Ovary (tissue), 9 donors: ENCODE results near the gene PPP1R15B. TPM values are rescaled to one million over a fixed set of nuclear protein-coding genes. Genes with fewer than 3 reads are reported as not detected.

Source experiments
- DNase-seq, 5 donors: peaks; one replicate each; pipeline ENCODE4 v3.0.0-alpha.2; 2019 to 2020
- H3K27ac ChIP-seq, 2 donors: fragments of 200-600 bp; one replicate each; pipeline versions ENCODE4 v1.5.1 to v1.8.0; 2019 to 2022
- H3K27me3 ChIP-seq: fragments of 200-600 bp; one replicate; pipeline ENCODE4 v1.8.0; 2022
- H3K36me3 ChIP-seq: fragments of 200-600 bp; sonication (generic); one replicate; pipeline ENCODE4 v1.5.1; 2019
- H3K4me1 ChIP-seq: one replicate; pipeline ENCODE4 v1.8.1; 2013; ENCODE audit warnings: mild to moderate bottlenecking, moderate library complexity; ENCODE audit not compliant: insufficient read depth
- H3K4me3 ChIP-seq: fragments of 200-600 bp; sonication (generic); one replicate; pipeline ENCODE4 v1.5.1; 2017
- H3K9me3 ChIP-seq, 2 donors: fragments of 200-600 bp in 1 of 2; sonication (generic) in 1 of 2; one replicate each; pipeline versions ENCODE4 v1.5.1 to v1.8.1; 2013 to 2019; ENCODE audit warnings: mild to moderate bottlenecking in 1 of 2, moderate library complexity in 1 of 2
- EP300 ChIP-seq: sonication (generic); formaldehyde crosslinking; IDR thresholded peaks from one replicate; pipeline ENCODE4 v1.6.1; 2017; ENCODE audit warnings: antibody characterized with exemption
- POLR2A ChIP-seq: fragments of 450-650 bp; IDR thresholded peaks from one replicate; pipeline ENCODE4 v1.6.1; 2017; ENCODE audit warnings: antibody characterized with exemption, mild to moderate bottlenecking, moderate library complexity
- WGBS, 3 donors: extraction: QIAGEN DNeasy Blood & Tissue Kit in 1 of 3; methylation state at CpG; one replicate each; pipeline versions ENCODE4 v1.1.5 to v1.1.7; 2013 to 2017; 5-methylcytosine and 5-hydroxymethylcytosine counted together
- intact Hi-C, 4 donors: fragments of 100-400 bp; cut with DNase I; formaldehyde crosslinking; loops; one replicate each; pipeline versions ENCODE4 v1.11.0 to v1.15.1; 2022 to 2023
- polyA plus RNA-seq, 2 donors: library from polyadenylated mRNA; stranded (reverse); fragments of 200-250 nt in 1 of 2; fragments of 350-450 nt in 1 of 2; fragmentation: Illumina TruSeq in 1 of 2; extraction: RNeasy Lipid Tissue Mini Kit (QIAGEN cat#74804) in 1 of 2; gene quantifications; one replicate each; pipeline ENCODE4 v1.2.3, GENCODE V29; 2013 to 2014
- total RNA-seq, 7 donors: library from RNA; depleted of rRNA in 2 of 7; stranded (reverse); fragments of >200 nt in 2 of 7; fragmentation: NEBNext Ultra II Directional in 3 of 7; extraction: Animal tissue kit (Norgen Biotek cat#: 25700) in 3 of 7; gene quantifications; one replicate each; pipeline versions ENCODE4 v1.1.0 to v1.2.4, GENCODE V29; 2016 to 2023
- TF ChIP-seq, protein P1 (sequence below), 3 donors: fragments of 450-650 bp in 2 of 3; fragments of 200-600 bp in 1 of 3; IDR thresholded peaks; one replicate each; pipeline versions ENCODE4 v1.5.1 to v1.8.0; 2016 to 2022; ENCODE audit warnings: antibody characterized with exemption in 3 of 3, mild to moderate bottlenecking in 1 of 3
- donor health status: DM: no; HTN: no; CAD: no; lungs with moderate emphysema.
- donor health status: DM: no; HTN: no; CAD: no.
- donor health status: Bipolar disorder and iron deficiency.
- donor health status: DM: yes; HTN: yes; CAD: no.
- donor health status: DM: no; HTN: no; CAD: no.
- donor health status: DM: yes; HTN: yes; CAD: no.

Gene PPP1R15B
- total and polyA plus RNA-seq, 9 donors, result 16.5 to 69.5 (median 35.4) TPM

DNA sequence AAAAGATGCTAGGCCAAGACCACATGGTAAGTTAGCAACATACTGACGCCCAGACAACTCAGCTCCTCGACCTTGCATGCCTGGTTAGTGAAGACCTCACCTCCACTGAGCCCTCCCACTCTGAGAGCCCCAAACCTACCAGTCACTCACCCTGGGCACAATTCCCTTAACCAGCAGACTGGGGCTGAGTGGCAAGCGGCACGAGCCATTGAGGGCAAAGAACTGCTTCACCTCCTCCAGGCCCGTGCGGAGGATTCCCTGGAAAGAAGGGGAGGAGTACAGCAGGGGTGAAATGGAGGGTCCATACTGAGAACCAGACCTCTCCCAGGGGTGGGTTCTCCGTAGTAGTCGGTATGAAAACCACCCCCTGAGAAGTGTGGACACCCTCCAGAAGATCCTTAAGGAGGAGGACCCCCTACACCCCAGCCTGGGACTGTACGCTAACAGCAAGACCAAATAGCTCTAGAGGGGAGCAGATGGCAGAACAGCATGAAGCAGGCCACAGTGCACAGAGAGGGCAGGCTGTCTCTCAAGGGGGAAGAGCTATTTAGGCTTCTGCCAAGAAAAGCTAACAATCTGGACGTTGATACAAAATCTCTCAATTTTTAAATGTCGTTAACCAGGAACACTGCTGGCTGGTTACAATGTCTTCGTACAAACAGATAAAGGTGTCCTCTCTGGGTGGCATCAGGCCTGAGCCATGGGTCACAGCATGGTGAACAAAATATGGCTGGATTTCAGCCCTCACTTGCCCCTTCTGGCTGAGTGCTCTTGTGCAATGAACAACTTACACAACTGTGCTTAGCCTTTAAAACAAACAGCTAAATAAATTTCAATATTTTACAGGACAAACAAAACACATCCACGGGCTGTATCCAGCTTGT lies 31.0 kb upstream of the PPP1R15B start:
- H3K4me1 ChIP-seq, result no peaks in the 10 kb centered on the region
- 75 to 81% (median 79%) methylated on average over 13 of the region's 13 CpGs for WGBS, 3 donors

DNA sequence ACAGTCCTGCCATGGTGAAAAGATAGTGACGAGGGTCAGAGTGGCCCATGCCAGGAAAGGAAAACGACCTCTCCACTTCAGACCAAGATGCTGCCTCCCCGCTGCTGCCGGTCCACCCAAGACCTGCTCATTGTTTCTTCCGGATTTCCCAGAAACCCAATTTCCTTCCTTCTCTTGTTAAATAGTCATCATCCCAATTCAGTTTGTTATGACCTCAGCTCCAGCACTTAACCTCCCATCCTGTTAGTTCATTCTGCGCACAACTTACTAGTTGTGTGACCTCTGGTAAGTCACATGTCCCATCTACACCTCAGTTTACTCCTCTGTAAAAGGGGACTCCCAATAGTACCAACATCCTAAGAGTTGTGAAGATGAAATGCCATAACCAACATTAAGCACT lies 29.9 kb upstream of the PPP1R15B start:
- Histone ChIP-seq H3K4me3 (no peak overlapping the region), H3K27me3 (no peaks in the 10 kb centered on the region), H3K36me3 (no peaks in the 10 kb centered on the region), H3K9me3 (no peaks in the 10 kb centered on the region), H3K27ac (no peak overlapping the region), H3K4me1 (no peaks in the 10 kb centered on the region)
- 82 to 91% (median 89%) methylated on average over 6 of the region's 6 CpGs for WGBS, 3 donors
- TF ChIP-seq POLR2A, result no peak
- intact Hi-C loops, result loop anchor here in 2 of 4 donors (5.0 to 10.0 kb wide), 2 partner anchors 51 to 363 kb away; partner anchors contain the start of gene PIK3C2B (in 1 of the 2)
- no peak for DNase-seq

More for the DNA sequence above, 31.0 kb upstream of the PPP1R15B start:
- intact Hi-C loops, result loop anchor here in 2 of 4 donors (5.0 to 10.0 kb wide), 2 partner anchors 50 to 362 kb away; partner anchors contain the start of gene PIK3C2B (in 1 of the 2)
- no peak for DNase-seq
- Histone ChIP-seq H3K36me3 (no peaks in the 10 kb centered on the region), H3K4me3 (no peak overlapping the region), H3K27ac (no peak overlapping the region), H3K27me3 (no peaks in the 10 kb centered on the region), H3K9me3 (no peaks in the 10 kb centered on the region)
- TF ChIP-seq POLR2A (no peak), EP300 (no peak)
- TF ChIP-seq, protein P1, sequence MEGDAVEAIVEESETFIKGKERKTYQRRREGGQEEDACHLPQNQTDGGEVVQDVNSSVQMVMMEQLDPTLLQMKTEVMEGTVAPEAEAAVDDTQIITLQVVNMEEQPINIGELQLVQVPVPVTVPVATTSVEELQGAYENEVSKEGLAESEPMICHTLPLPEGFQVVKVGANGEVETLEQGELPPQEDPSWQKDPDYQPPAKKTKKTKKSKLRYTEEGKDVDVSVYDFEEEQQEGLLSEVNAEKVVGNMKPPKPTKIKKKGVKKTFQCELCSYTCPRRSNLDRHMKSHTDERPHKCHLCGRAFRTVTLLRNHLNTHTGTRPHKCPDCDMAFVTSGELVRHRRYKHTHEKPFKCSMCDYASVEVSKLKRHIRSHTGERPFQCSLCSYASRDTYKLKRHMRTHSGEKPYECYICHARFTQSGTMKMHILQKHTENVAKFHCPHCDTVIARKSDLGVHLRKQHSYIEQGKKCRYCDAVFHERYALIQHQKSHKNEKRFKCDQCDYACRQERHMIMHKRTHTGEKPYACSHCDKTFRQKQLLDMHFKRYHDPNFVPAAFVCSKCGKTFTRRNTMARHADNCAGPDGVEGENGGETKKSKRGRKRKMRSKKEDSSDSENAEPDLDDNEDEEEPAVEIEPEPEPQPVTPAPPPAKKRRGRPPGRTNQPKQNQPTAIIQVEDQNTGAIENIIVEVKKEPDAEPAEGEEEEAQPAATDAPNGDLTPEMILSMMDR (IDR thresholded peaks at IDR 0.05), result no peak

DNA sequence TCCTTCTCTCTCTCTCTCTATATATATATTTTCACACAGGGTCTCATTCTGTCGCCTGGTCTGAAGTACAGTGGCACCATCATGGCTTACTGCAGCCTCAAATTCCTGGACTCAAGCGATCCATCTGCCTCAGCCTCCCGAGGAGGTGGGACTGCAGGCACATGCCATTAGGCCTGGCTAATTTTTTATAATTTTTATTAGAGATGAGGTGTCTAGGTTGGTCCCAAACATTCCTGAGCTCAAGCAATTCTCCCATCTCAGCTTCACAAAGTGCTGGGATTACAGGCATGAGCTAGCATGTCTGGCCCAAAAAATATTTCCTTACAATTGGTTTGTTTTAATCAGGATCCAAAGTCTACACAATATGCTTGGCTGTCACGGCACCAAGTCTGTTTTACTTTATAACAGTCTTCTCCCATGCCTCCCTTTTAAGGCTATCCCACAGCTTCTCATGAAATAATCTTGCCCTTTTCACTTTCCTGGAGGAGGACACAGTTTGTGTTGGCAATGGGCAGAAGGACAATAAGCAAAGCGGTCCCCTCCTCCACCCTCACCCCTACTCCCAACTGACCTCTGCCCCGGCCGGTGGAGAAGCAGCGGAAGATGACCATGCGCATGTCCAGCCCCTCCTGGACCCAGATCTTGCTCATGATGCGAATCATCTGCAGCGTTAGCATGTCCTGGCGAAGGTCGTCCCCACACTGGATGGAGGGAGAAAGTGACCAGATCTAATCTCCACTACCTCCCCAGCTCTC lies 28.2 kb upstream of the PPP1R15B start:
- no peak overlapping the region for H3K4me3 ChIP-seq
- H3K4me1 ChIP-seq, result no peaks in the 10 kb centered on the region
- no peak for DNase-seq
- H3K27me3 ChIP-seq, result no peaks in the 10 kb centered on the region
- WGBS, 3 donors, result 53 to 58% (median 57%) methylated on average over 13 of the region's 13 CpGs
- intact Hi-C loops, result loop anchor here in 2 of 4 donors (5.0 to 10.0 kb wide), 2 partner anchors 53 to 365 kb away; partner anchors contain the start of gene PIK3C2B (in 1 of the 2)
- H3K36me3 ChIP-seq, result no peaks in the 10 kb centered on the region
- H3K27ac ChIP-seq, result no peak overlapping the region
- no peak for TF ChIP-seq POLR2A
- TF ChIP-seq EP300, result no peak
- TF ChIP-seq, protein P1 (IDR thresholded peaks at IDR 0.05), result no peak
- H3K9me3 ChIP-seq, result no peaks in the 10 kb centered on the region

DNA sequence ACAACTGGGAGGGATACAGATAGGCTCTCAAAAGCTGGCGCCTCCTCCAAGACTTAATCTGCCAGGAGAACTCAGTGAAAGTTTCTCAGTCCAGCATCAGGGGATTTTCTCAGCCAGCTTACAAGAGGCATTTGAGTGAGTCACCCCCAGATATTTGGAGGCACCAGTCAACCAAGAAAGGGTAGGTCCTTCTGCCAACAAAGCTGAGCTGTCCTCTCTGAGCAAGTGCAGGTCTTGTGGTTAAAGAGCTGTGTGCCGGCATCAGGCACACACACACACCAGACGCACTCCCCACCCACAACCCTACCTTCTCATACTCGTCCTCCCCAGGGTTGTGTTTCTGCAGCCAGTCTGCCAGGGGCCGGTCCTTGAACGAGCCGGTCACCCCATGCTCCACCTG lies 27.0 kb upstream of the PPP1R15B start:
- intact Hi-C loops, result no loop called here
- H3K36me3 ChIP-seq, result no peaks in the 10 kb centered on the region
- H3K4me1 ChIP-seq, result no peaks in the 10 kb centered on the region
- H3K27ac ChIP-seq, result no peak overlapping the region
- no peaks in the 10 kb centered on the region for H3K27me3 ChIP-seq
- no peaks in the 10 kb centered on the region for H3K9me3 ChIP-seq
- TF ChIP-seq POLR2A, result no peak
- no peak for TF ChIP-seq EP300
- TF ChIP-seq, protein P1 (IDR thresholded peaks at IDR 0.05), result no peak
- WGBS, 3 donors, result 59 to 81% (median 64%) methylated on average over 7 of the region's 7 CpGs
- no peak overlapping the region for H3K4me3 ChIP-seq
- no peak for DNase-seq
